ENCODE measurements around the gene ISG15.

Gene ISG15

GRCh38 chr1:973459-974292, 39.6 kb upstream of the ISG15 start:
- Histone ChIP-seq H3K4me1 (ENCODE audit: insufficient read depth, low read length, poor library complexity, severe bottlenecking) (peaks cover 4% of the 10 kb centered on the region), H3K79me2 (ENCODE audit: insufficient read depth, low read length) (no peaks in the 10 kb centered on the region), H3K9ac (ENCODE audit: low read depth, low read length, poor library complexity, severe bottlenecking) (no peak overlapping the region), H3K4me2 (ENCODE audit: low read depth, low read length, poor library complexity, severe bottlenecking) (no peak overlapping the region), H4K20me1 (ENCODE audit: insufficient read depth, low read length, poor library complexity, severe bottlenecking) (no peaks in the 10 kb centered on the region), H3K36me3 (ENCODE audit: insufficient read depth, low read length) (no peaks in the 10 kb centered on the region), H3F3A (ENCODE audit: low read depth) (no peaks in the 10 kb centered on the region), H2AFZ (ENCODE audit: low read length) (no peak overlapping the region), H3K27me3 (ENCODE audit: insufficient read depth, low read length, poor library complexity, severe bottlenecking) (no peaks in the 10 kb centered on the region), H3K4me3 (ENCODE audit: low read length, poor library complexity, severe bottlenecking) (no peak overlapping the region), H3K9me2 (replicated peaks; ENCODE audit: low read depth, low read length) (no peaks in the 10 kb centered on the region), H3K9me3 (ENCODE audit: insufficient read depth, low read depth, low read length) (no peaks in the 10 kb centered on the region)
- TF ChIP-seq CTCF (conservative IDR thresholded peaks at IDR 0.05; ENCODE audit: low read length), result no peak
- no peak for TF ChIP-seq EZH2phosphoT487 (IDR thresholded peaks at IDR 0.05; ENCODE audit: borderline replicate concordance)

- no peak overlapping the region for H3K9ac ChIP-seq (ENCODE audit: low read depth, low read length, poor library complexity, severe bottlenecking)
- no peaks in the 10 kb centered on the region for H3K27me3 ChIP-seq (ENCODE audit: insufficient read depth, low read length, poor library complexity, severe bottlenecking)
Observed at GRCh38 chr1:974293-974640, 39.0 kb upstream of the ISG15 start.

GRCh38 chr1:974687-975328, 38.5 kb upstream of the ISG15 start:
- H3K4me1 ChIP-seq (ENCODE audit: insufficient read depth, low read length, poor library complexity, severe bottlenecking), result peaks cover 4% of the 10 kb centered on the region
- no peaks in the 10 kb centered on the region for H4K20me1 ChIP-seq (ENCODE audit: insufficient read depth, low read length, poor library complexity, severe bottlenecking)
- H2AFZ ChIP-seq (ENCODE audit: low read length), result no peak overlapping the region
- H3K4me2 ChIP-seq (ENCODE audit: low read depth, low read length, poor library complexity, severe bottlenecking), result no peak overlapping the region
- H3K79me2 ChIP-seq (ENCODE audit: insufficient read depth, low read length), result no peaks in the 10 kb centered on the region
- no peak overlapping the region for H3K4me3 ChIP-seq (ENCODE audit: low read length, poor library complexity, severe bottlenecking)
- H3K9ac ChIP-seq (ENCODE audit: low read depth, low read length, poor library complexity, severe bottlenecking), result no peak overlapping the region
- H3F3A ChIP-seq (ENCODE audit: low read depth), result no peaks in the 10 kb centered on the region
- no peaks in the 10 kb centered on the region for H3K9me2 ChIP-seq (replicated peaks; ENCODE audit: low read depth, low read length)
- H3K36me3 ChIP-seq (ENCODE audit: insufficient read depth, low read length), result no peaks in the 10 kb centered on the region
- TF ChIP-seq EZH2phosphoT487 (IDR thresholded peaks at IDR 0.05; ENCODE audit: borderline replicate concordance) (no peak), CTCF (conservative IDR thresholded peaks at IDR 0.05; ENCODE audit: low read length) (no peak)
- H3K9me3 ChIP-seq (ENCODE audit: insufficient read depth, low read depth, low read length), result no peaks in the 10 kb centered on the region
- no peaks in the 10 kb centered on the region for H3K27me3 ChIP-seq (ENCODE audit: insufficient read depth, low read length, poor library complexity, severe bottlenecking)

More at GRCh38 chr1:974293-974640, 39.0 kb upstream of the ISG15 start:
- Histone ChIP-seq H3K4me1 (ENCODE audit: insufficient read depth, low read length, poor library complexity, severe bottlenecking) (peaks cover 4% of the 10 kb centered on the region), H3K9me2 (replicated peaks; ENCODE audit: low read depth, low read length) (no peaks in the 10 kb centered on the region), H3F3A (ENCODE audit: low read depth) (no peaks in the 10 kb centered on the region), H3K9me3 (ENCODE audit: insufficient read depth, low read depth, low read length) (no peaks in the 10 kb centered on the region), H3K4me2 (ENCODE audit: low read depth, low read length, poor library complexity, severe bottlenecking) (no peak overlapping the region), H3K79me2 (ENCODE audit: insufficient read depth, low read length) (no peaks in the 10 kb centered on the region), H4K20me1 (ENCODE audit: insufficient read depth, low read length, poor library complexity, severe bottlenecking) (no peaks in the 10 kb centered on the region), H3K36me3 (ENCODE audit: insufficient read depth, low read length) (no peaks in the 10 kb centered on the region), H2AFZ (ENCODE audit: low read length) (no peak overlapping the region), H3K4me3 (ENCODE audit: low read length, poor library complexity, severe bottlenecking) (no peak overlapping the region)
- TF ChIP-seq EZH2phosphoT487 (IDR thresholded peaks at IDR 0.05; ENCODE audit: borderline replicate concordance) (no peak), CTCF (conservative IDR thresholded peaks at IDR 0.05; ENCODE audit: low read length) (no peak)

Measured in Loucy (cell line).